PC-9 (cell line): ENCODE measurements around the gene SPECC1L. TPM values are rescaled to one million over a fixed set of nuclear protein-coding genes. Genes with fewer than 3 reads are reported as not detected.

ENCODE experiments used
- BruUV-seq: library from RNA; stranded (reverse); fragments of 400-500 nt; replicated peaks from 2 replicates; lab custom pipeline; 2021; lab: Mats Ljungman, UMichigan
- CTCF ChIA-PET: fragments of 300-600 bp; sonication (Branson Sonifier 250); formaldehyde crosslinking; loops from one replicate; lab custom pipeline; 2022; ENCODE audit warnings: antibody characterized with exemption; lab: Charles Lee
- POLR2A ChIA-PET: fragments of 300-600 bp; sonication (Branson Sonifier 250); formaldehyde crosslinking; loops from one replicate; lab custom pipeline; 2022; ENCODE audit warnings: antibody characterized with exemption; ENCODE audit not compliant: unreplicated experiment; lab: Charles Lee
- DNase-seq, 2 experiments: peaks; one replicate each; pipeline versions ENCODE4 v3.0.0 to v3.0.0-alpha.2; 2015 to 2022; ENCODE audit warnings: mixed read lengths in 1 of 2
- H2AFZ ChIP-seq: fragments of 200-600 bp; sonication (generic); 2 replicates; pipeline ENCODE4 v1.8.1; 2017; ENCODE audit warnings: antibody characterized with exemption
- H3F3A ChIP-seq: fragments of 200-600 bp; sonication (generic); 2 replicates; pipeline ENCODE4 v1.8.1; 2017; ENCODE audit warnings: antibody characterized with exemption, mild to moderate bottlenecking, low read depth; ENCODE audit not compliant: insufficient read depth
- H3K27ac ChIP-seq: fragments of 200-600 bp; sonication (generic); 2 replicates; pipeline ENCODE4 v1.6.1; 2016; ENCODE audit warnings: mixed run types
- H3K27me3 ChIP-seq: fragments of 200-600 bp; sonication (generic); 2 replicates; pipeline ENCODE4 v1.6.1; 2016; ENCODE audit warnings: low read depth, mixed run types; ENCODE audit not compliant: insufficient read depth
- H3K36me3 ChIP-seq: fragments of 200-600 bp; sonication (generic); 2 replicates; pipeline ENCODE4 v1.6.1; 2016; ENCODE audit warnings: low read depth, mixed run types
- H3K4me1 ChIP-seq: fragments of 200-600 bp; sonication (generic); replicated peaks from 2 replicates; pipeline ENCODE4 v1.6.1; 2016; ENCODE audit warnings: mixed run types; ENCODE audit not compliant: insufficient read depth
- H3K4me2 ChIP-seq: fragments of 200-600 bp; sonication (generic); 2 replicates; pipeline ENCODE4 v1.6.1; 2017; ENCODE audit warnings: mixed run types
- H3K4me3 ChIP-seq: fragments of 200-600 bp; sonication (generic); 2 replicates; pipeline ENCODE4 v1.6.1; 2016; ENCODE audit warnings: mixed run types
- H3K79me2 ChIP-seq: fragments of 200-600 bp; sonication (generic); 2 replicates; pipeline ENCODE4 v1.6.1; 2017; ENCODE audit warnings: low read depth, mixed run types
- H3K9me2 ChIP-seq: fragments of 200-600 bp; sonication (generic); 2 replicates; pipeline ENCODE4 v1.8.1; 2017; ENCODE audit warnings: mild to moderate bottlenecking; ENCODE audit not compliant: insufficient read depth
- H3K9me3 ChIP-seq: fragments of 200-600 bp; sonication (generic); 2 replicates; pipeline ENCODE4 v1.8.1; 2016; ENCODE audit warnings: low read depth; ENCODE audit not compliant: insufficient read depth
- H4K20me1 ChIP-seq: fragments of 200-600 bp; sonication (generic); 2 replicates; pipeline ENCODE4 v1.8.1; 2017; ENCODE audit not compliant: insufficient read depth
- CTCF ChIP-seq: fragments of 200-600 bp; sonication (generic); conservative IDR thresholded peaks from 2 replicates; pipeline ENCODE4 v1.6.1; 2017; ENCODE audit warnings: mixed run types, antibody characterized with exemption, mild to moderate bottlenecking, moderate library complexity
- EZH2 ChIP-seq: fragments of 200-600 bp; sonication (generic); IDR thresholded peaks from 2 replicates; pipeline ENCODE4 v1.8.0; 2017; ENCODE audit warnings: antibody characterized with exemption, low read depth
- intact Hi-C: fragments of 100-400 bp; cut with micrococcal nuclease; formaldehyde crosslinking; loops from one replicate; pipeline ENCODE4 v1.10.0; 2022; ENCODE audit not compliant: unreplicated experiment
- total RNA-seq: library from RNA; stranded (reverse); gene quantifications from 2 replicates; pipeline ENCODE4 v1.2.3, GENCODE V29; 2021

The SPECC1L gene
- total RNA-seq, 1 experiment from 2014 or later: 38.9 TPM

- Histone ChIP-seq H3K4me2 (no peak overlapping the region), H3F3A (peaks cover 37% of the 10 kb centered on the region)
Observed at GRCh38 chr22:24400034-24400725, 129.5 kb downstream of the SPECC1L start.

GRCh38 chr22:24400726-24401596, 130.3 kb downstream of the SPECC1L start:
- no peak overlapping the region for H2AFZ ChIP-seq
- 0 out of 2 replicates have a peak, but pooled peaks cover 6% of the 10 kb centered on the region for H3K79me2 ChIP-seq
- ChIA-PET CTCF (no interaction called here), POLR2A (no interaction called here)
- no peak for DNase-seq
- H3K4me1 ChIP-seq: peaks cover 33% of the 10 kb centered on the region
- no peaks in the 10 kb centered on the region for H4K20me1 ChIP-seq
- H3K9me3 ChIP-seq: no peaks in the 10 kb centered on the region
- peak overlapping the region; percentile 77 for H3K27ac ChIP-seq
- no peaks in the 10 kb centered on the region for H3K27me3 ChIP-seq
- TF ChIP-seq CTCF (no peak), EZH2 (no peak)
- H3K9me2 ChIP-seq: no peaks in the 10 kb centered on the region
- 0 out of 2 replicates have a peak, but pooled peaks cover 10% of the 10 kb centered on the region for H3K36me3 ChIP-seq
- H3F3A ChIP-seq: peaks cover 37% of the 10 kb centered on the region
- H3K4me3 ChIP-seq: no peak overlapping the region
- intact Hi-C loops: loop anchor here (5.0 kb wide), 1 partner anchor 121 kb away; no protein-coding TSS in a partner anchor
- BruUV-seq: no TSS peak
- H3K4me2 ChIP-seq: peak overlapping the region; percentile 66

More at GRCh38 chr22:24400034-24400725, 129.5 kb downstream of the SPECC1L start:
- H3K27ac ChIP-seq: no peak overlapping the region
- H3K9me3 ChIP-seq: no peaks in the 10 kb centered on the region
- H3K9me2 ChIP-seq: no peaks in the 10 kb centered on the region
- H3K4me1 ChIP-seq: peaks cover 33% of the 10 kb centered on the region
- TF ChIP-seq CTCF: no peak
- TF ChIP-seq EZH2: no peak
- ChIA-PET POLR2A (no interaction called here), CTCF (no interaction called here)
- no peaks in the 10 kb centered on the region for H4K20me1 ChIP-seq
- DNase-seq: no peak
- intact Hi-C loops: loop anchor here (5.0 kb wide), 1 partner anchor 122 kb away; no protein-coding TSS in a partner anchor
- H3K27me3 ChIP-seq: no peaks in the 10 kb centered on the region
- H3K4me3 ChIP-seq: no peak overlapping the region
- H3K36me3 ChIP-seq: 0 out of 2 replicates have a peak, but pooled peaks cover 11% of the 10 kb centered on the region
- no TSS peak for BruUV-seq
- H2AFZ ChIP-seq: no peak overlapping the region
- H3K79me2 ChIP-seq: 0 out of 2 replicates have a peak, but pooled peaks cover 5% of the 10 kb centered on the region

GRCh38 chr22:24401931-24402367, 131.3 kb downstream of the SPECC1L start:
- Histone ChIP-seq H2AFZ (no peak overlapping the region), H3K27ac (peak overlapping the region; percentile 77), H3K9me2 (no peaks in the 10 kb centered on the region), H3K4me2 (peak overlapping the region; percentile 66), H3K4me1 (peaks cover 33% of the 10 kb centered on the region), H3K9me3 (no peaks in the 10 kb centered on the region), H3K79me2 (0 out of 2 replicates have a peak, but pooled peaks cover 6% of the 10 kb centered on the region), H4K20me1 (no peaks in the 10 kb centered on the region), H3K27me3 (no peaks in the 10 kb centered on the region), H3K4me3 (peak overlapping the region; percentile 25; the same call in 1 of the 2 replicates), H3F3A (peaks cover 37% of the 10 kb centered on the region), H3K36me3 (0 out of 2 replicates have a peak, but pooled peaks cover 9% of the 10 kb centered on the region)
- TF ChIP-seq EZH2 (no peak), CTCF (no peak)
- peak; percentile 20 to 65 for DNase-seq
- CTCF ChIA-PET: interaction anchor here (0.6 kb wide), 1 partner anchor 216 kb away, joined by 16 read pairs; no protein-coding TSS in a partner anchor
- BruUV-seq: no TSS peak
- intact Hi-C loops: loop anchor here (5.0 kb wide), 1 partner anchor 120 kb away; no protein-coding TSS in a partner anchor
- POLR2A ChIA-PET: interaction anchor here (0.6 to 0.7 kb wide), 2 partner anchors 84 to 105 kb away, joined by 4 read pairs; no protein-coding TSS in a partner anchor
